ENCODE results near the gene XXYLT1. TPM values are rescaled to one million over a fixed set of nuclear protein-coding genes. Genes with fewer than 3 reads are reported as not detected.

XXYLT1 gene
- total and polyA plus RNA-seq, 10 of the 15 experiments (the other 5 are each of a cell fraction or from before 2014, with no cell fraction given), result 1.2 to 14.2 (median 9.3) TPM

DNA sequence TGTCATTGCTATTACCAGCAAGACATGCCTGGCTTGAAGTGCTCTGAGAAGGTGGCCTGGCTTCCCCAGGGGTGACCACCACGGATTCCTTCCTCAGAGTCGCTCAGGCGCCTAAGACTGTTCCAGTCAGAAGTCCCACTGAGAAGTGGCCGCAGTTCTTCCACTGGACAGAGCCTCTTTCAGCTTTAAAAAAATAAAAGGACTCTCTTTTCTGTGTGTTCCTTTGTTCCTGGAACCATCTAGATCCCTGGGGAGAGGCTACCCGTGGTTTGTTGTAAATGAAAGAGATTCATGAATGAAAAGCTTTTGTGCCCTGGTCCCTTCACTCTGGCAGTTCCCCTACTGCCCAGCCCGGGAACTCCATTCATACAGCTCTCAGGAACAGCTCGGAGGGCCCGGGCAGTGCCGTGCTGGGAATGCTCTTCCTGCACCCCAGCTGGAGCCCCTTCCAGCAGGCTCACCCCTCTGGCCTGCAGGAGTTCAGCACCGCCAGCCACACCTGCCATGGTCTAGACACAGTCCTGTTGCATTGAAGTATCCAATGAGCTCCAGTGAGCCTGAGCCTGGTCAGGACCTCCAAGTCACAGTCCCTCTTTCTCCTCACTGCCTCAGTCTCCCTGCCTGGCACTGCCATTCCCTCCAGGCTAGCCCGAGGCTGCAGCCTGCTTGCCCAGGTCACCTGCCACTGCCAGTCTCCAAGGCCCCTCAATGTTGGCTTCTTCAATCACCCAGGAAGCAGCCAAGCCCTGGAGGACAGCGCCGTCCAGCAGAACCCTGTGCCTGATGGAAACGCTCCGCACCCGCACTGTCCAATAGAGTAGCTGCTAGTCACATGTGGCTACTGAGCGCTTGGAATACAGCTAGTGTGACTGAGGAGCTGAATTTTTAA, 75.4 kb downstream of the XXYLT1 start:
- no peaks in the 10 kb centered on the region for H3K79me2 ChIP-seq (ENCODE audit: control insufficient read depth, insufficient read depth, low read length)
- in situ Hi-C loops (cut with MboI), result no loop called here
- H3K9me3 ChIP-seq (replicated peaks; ENCODE audit: control insufficient read depth, insufficient read depth, low read length), result peaks cover 5% of the 10 kb centered on the region; the same call in 2 of the 3 replicates
- no peak for DNase-seq (ENCODE audit: low read depth, low spot score)
- H3K27ac ChIP-seq (ENCODE audit: control insufficient read depth, insufficient read depth), result no peak overlapping the region
- RAD21 ChIA-PET (ENCODE audit: unreplicated experiment), result interaction anchor here (1.2 to 1.3 kb wide), 2 partner anchors 8 to 89 kb away, joined by 3 read pairs; no protein-coding TSS in a partner anchor
- H3K4me2 ChIP-seq (ENCODE audit: control insufficient read depth, insufficient read depth), result no peak overlapping the region
- no peak overlapping the region for H3K9ac ChIP-seq (ENCODE audit: control insufficient read depth, insufficient read depth, low read length)
- CTCF ChIA-PET, result interaction anchor here (1.1 kb wide), 2 partner anchors 10 to 89 kb away, joined by 3 read pairs; no protein-coding TSS in a partner anchor
- no peaks in the 10 kb centered on the region for H3K4me1 ChIP-seq (ENCODE audit: control insufficient read depth, insufficient read depth, low read length)
- no peaks in the 10 kb centered on the region for H4K20me1 ChIP-seq (ENCODE audit: control insufficient read depth, insufficient read depth)
- intact Hi-C loops (cut with micrococcal nuclease; ENCODE audit: unreplicated experiment), result no loop called here
- POLR2A ChIA-PET, result interaction anchor here (1.0 to 1.3 kb wide), 3 partner anchors 10 to 12 kb away, joined by 3 to 4 read pairs (median 3); no protein-coding TSS in a partner anchor
- H3K27me3 ChIP-seq (replicated peaks in 1 of 2; ENCODE audit: control insufficient read depth in 2 of 2, insufficient read depth in 2 of 2, low read length in 1 of 2), result no peaks in the 10 kb centered on the region
- H2AFZ ChIP-seq (ENCODE audit: control insufficient read depth, low read depth, low read length), result no peak overlapping the region
- ATAC-seq, result no peak; the same call in 2 of the 3 replicates
- no peak for FAIRE-seq
- H3K36me3 ChIP-seq (ENCODE audit: control insufficient read depth in 2 of 2, insufficient read depth in 2 of 2, low read length in 1 of 2), result no peaks in the 10 kb centered on the region
- TF ChIP-seq, protein P1, sequence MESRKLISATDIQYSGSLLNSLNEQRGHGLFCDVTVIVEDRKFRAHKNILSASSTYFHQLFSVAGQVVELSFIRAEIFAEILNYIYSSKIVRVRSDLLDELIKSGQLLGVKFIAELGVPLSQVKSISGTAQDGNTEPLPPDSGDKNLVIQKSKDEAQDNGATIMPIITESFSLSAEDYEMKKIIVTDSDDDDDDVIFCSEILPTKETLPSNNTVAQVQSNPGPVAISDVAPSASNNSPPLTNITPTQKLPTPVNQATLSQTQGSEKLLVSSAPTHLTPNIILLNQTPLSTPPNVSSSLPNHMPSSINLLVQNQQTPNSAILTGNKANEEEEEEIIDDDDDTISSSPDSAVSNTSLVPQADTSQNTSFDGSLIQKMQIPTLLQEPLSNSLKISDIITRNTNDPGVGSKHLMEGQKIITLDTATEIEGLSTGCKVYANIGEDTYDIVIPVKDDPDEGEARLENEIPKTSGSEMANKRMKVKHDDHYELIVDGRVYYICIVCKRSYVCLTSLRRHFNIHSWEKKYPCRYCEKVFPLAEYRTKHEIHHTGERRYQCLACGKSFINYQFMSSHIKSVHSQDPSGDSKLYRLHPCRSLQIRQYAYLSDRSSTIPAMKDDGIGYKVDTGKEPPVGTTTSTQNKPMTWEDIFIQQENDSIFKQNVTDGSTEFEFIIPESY (IDR thresholded peaks at IDR 0.05), result no peak
- no peak for TF ChIP-seq TBL1XR1 (IDR thresholded peaks at IDR 0.05; ENCODE audit: low read depth, low read length)
- no peak for TF ChIP-seq SPI1 (IDR thresholded peaks at IDR 0.05; ENCODE audit: borderline replicate concordance, insufficient read depth, low read depth, low read length)
- no peak for TF ChIP-seq ZNF384 (IDR thresholded peaks at IDR 0.05; ENCODE audit: borderline replicate concordance, low read depth, low read length)
- TF ChIP-seq SMARCA5 (IDR thresholded peaks at IDR 0.05), result no peak
- no peak for TF ChIP-seq IRF4 (IDR thresholded peaks at IDR 0.05; ENCODE audit: low read depth, low read length)
- TF ChIP-seq BHLHE40 (IDR thresholded peaks at IDR 0.05; ENCODE audit: borderline replicate concordance in 1 of 2, low read depth in 2 of 2, low read length in 1 of 2), result no peak
- no peak for TF ChIP-seq SIN3A (IDR thresholded peaks at IDR 0.05; ENCODE audit: low read depth, low read length)
- no peak for TF ChIP-seq LARP7 (IDR thresholded peaks at IDR 0.05)
- no peak for TF ChIP-seq EGR1 (IDR thresholded peaks at IDR 0.05; ENCODE audit: borderline replicate concordance in 1 of 2, low read depth in 2 of 2, low read length in 2 of 2)
- TF ChIP-seq, protein P2, sequence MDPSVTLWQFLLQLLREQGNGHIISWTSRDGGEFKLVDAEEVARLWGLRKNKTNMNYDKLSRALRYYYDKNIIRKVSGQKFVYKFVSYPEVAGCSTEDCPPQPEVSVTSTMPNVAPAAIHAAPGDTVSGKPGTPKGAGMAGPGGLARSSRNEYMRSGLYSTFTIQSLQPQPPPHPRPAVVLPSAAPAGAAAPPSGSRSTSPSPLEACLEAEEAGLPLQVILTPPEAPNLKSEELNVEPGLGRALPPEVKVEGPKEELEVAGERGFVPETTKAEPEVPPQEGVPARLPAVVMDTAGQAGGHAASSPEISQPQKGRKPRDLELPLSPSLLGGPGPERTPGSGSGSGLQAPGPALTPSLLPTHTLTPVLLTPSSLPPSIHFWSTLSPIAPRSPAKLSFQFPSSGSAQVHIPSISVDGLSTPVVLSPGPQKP (IDR thresholded peaks at IDR 0.05; ENCODE audit: low read depth, low read length), result no peak
- no peak for TF ChIP-seq GATAD2B (conservative IDR thresholded peaks at IDR 0.05; ENCODE audit: low read depth)
- no peak for TF ChIP-seq CTCF (IDR thresholded peaks at IDR 0.05 in 2 of 3, conservative IDR thresholded peaks at IDR 0.05 in 1 of 3; ENCODE audit: control insufficient read depth in 2 of 3, extremely low read depth in 1 of 3, insufficient read depth in 1 of 3, low read depth in 3 of 3, low read length in 3 of 3)
- no peak for TF ChIP-seq JUND (IDR thresholded peaks at IDR 0.05; ENCODE audit: low read depth, low read length)
- no peak for TF ChIP-seq CBFB (IDR thresholded peaks at IDR 0.05; ENCODE audit: low read depth)
- no peak for TF ChIP-seq RBBP5 (conservative IDR thresholded peaks at IDR 0.05)
- no peak for TF ChIP-seq RAD21 (IDR thresholded peaks at IDR 0.05; ENCODE audit: insufficient read depth, low read depth, low read length)
- SMC1A ChIA-PET (ENCODE audit: uncharacterized antibody, unreplicated experiment), result interaction anchor here (0.5 to 2.1 kb wide), 5 partner anchors 9 to 94 kb away, joined by 3 to 7 read pairs (median 6); no protein-coding TSS in a partner anchor
- H3K4me3 ChIP-seq, result no peak overlapping the region
- no TSS peak for BruUV-seq (replicated peaks)
- WGBS (ENCODE audit: insufficient coverage, insufficient replicate concordance, low lambda C conversion rate, missing lambda C conversion rate), result 88% methylated on average over 17 of the region's 17 CpGs
